ENCODE results near the gene ZNF784. TPM values are rescaled to one million over a fixed set of nuclear protein-coding genes. Genes with fewer than 3 reads are reported as not detected.

Gene ZNF784
- total and polyA plus RNA-seq, 9 of the 15 experiments (the other 6 are each of a cell fraction or from before 2014, with no cell fraction given): 0.14 to 6.1 (median 2.1) TPM

GRCh38 chr19:55643003-55643886, 18.9 kb upstream of the ZNF784 start, which contains the start of gene ZNF581 (continued):
- TF ChIP-seq RREB1 (CRISPR knock-in tag; IDR thresholded peaks at IDR 0.05) (no peak), ZFP1 (CRISPR knock-in tag; IDR thresholded peaks at IDR 0.05) (no peak), ZNF146 (CRISPR knock-in tag; IDR thresholded peaks at IDR 0.05; ENCODE audit: unreplicated experiment) (no peak), ATF2 (CRISPR knock-in tag; IDR thresholded peaks at IDR 0.05) (no peak), ZEB2 (IDR thresholded peaks at IDR 0.05) (peak; percentile 97), PATZ1 (CRISPR knock-in tag; IDR thresholded peaks at IDR 0.05; ENCODE audit: borderline replicate concordance) (no peak), BRD9 (IDR thresholded peaks at IDR 0.05; ENCODE audit: low read depth, partially characterized antibody) (no peak), HDAC2 (IDR thresholded peaks at IDR 0.05) (peak; percentile 56), FOXA3 (CRISPR knock-in tag; conservative IDR thresholded peaks at IDR 0.05 in 1 of 2, IDR thresholded peaks at IDR 0.05 in 1 of 2) (no peak), TCFL5 (CRISPR knock-in tag; conservative IDR thresholded peaks at IDR 0.05) (no peak), MYNN (IDR thresholded peaks at IDR 0.05) (no peak; the same call in 1 of the 2 replicates), MYNN (CRISPR knock-in tag; IDR thresholded peaks at IDR 0.05) (no peak), ZBED1 (IDR thresholded peaks at IDR 0.05) (peak; percentile 23; the same call in 1 of the 2 replicates), PREB (CRISPR knock-in tag; IDR thresholded peaks at IDR 0.05) (no peak), ZNF263 (CRISPR knock-in tag; IDR thresholded peaks at IDR 0.05; ENCODE audit: borderline replicate concordance) (no peak), TBP (optimal IDR thresholded peaks at IDR 0.05; ENCODE audit: low read depth, low read length) (peak; percentile 69)

Measured in K562 (cell line).